HG03064 (cell line): ENCODE data around the gene SMNDC1.

Experiments
- ATAC-seq: cut with Tn5 transposase; IDR thresholded peaks from one replicate; pipeline ENCODE4 v1.9.1; 2021; ENCODE audit warnings: low read depth; ENCODE audit not compliant: unreplicated experiment

Gene SMNDC1

GRCh38 chr10:110330675-110331074 is 26.0 kb upstream of the SMNDC1 start:
- no peak for ATAC-seq

- ATAC-seq = no peak
Measured at GRCh38 chr10:110327262-110327914, 22.7 kb upstream of the SMNDC1 start.

- ATAC-seq = no peak
Measured at GRCh38 chr10:110326351-110327032, 21.8 kb upstream of the SMNDC1 start.

GRCh38 chr10:110324805-110325280 is 20.1 kb upstream of the SMNDC1 start:
- ATAC-seq = peak; percentile 48

GRCh38 chr10:110324201-110324804 is 19.6 kb upstream of the SMNDC1 start:
- ATAC-seq = no peak

GRCh38 chr10:110323503-110323902 is 18.8 kb upstream of the SMNDC1 start:
- ATAC-seq = no peak

GRCh38 chr10:110321869-110322620 is 17.3 kb upstream of the SMNDC1 start:
- ATAC-seq = no peak

GRCh38 chr10:110317866-110318850 is 13.4 kb upstream of the SMNDC1 start:
- no peak for ATAC-seq

GRCh38 chr10:110313674-110314073 is 9.0 kb upstream of the SMNDC1 start:
- no peak for ATAC-seq

GRCh38 chr10:110312206-110312605 is 7.5 kb upstream of the SMNDC1 start:
- ATAC-seq = no peak

GRCh38 chr10:110311357-110311949 is 6.7 kb upstream of the SMNDC1 start:
- ATAC-seq = no peak

- no peak for ATAC-seq
Measured at GRCh38 chr10:110310741-110311140, 6.0 kb upstream of the SMNDC1 start.

- no peak for ATAC-seq
Measured at GRCh38 chr10:110307805-110308204, 3.1 kb upstream of the SMNDC1 start.

- ATAC-seq = no peak
Measured at GRCh38 chr10:110306452-110306768, 1.7 kb upstream of the SMNDC1 start.

- ATAC-seq = no peak
Measured at GRCh38 chr10:110305767-110306451, 1.2 kb upstream of the SMNDC1 start.

GRCh38 chr10:110304394-110304779 is 333 bp downstream of the SMNDC1 start:
- ATAC-seq = peak; percentile 38

GRCh38 chr10:110303681-110304080 is 1.0 kb downstream of the SMNDC1 start:
- no peak for ATAC-seq

- ATAC-seq = no peak
Measured at GRCh38 chr10:110300486-110300986, 4.2 kb downstream of the SMNDC1 start.

GRCh38 chr10:110296966-110297365 is 7.8 kb downstream of the SMNDC1 start:
- no peak for ATAC-seq
